NCI-H2196 treated with DMSO at 0.1 percent for 48 hours (cell line): ENCODE measurements around the gene SNTB2.

Experiments
- DNase-seq: peaks from one replicate; lab custom pipeline; 2025; ENCODE audit not compliant: unreplicated experiment; lab: John Stamatoyannopoulos, UW

SNTB2 gene

DNA sequence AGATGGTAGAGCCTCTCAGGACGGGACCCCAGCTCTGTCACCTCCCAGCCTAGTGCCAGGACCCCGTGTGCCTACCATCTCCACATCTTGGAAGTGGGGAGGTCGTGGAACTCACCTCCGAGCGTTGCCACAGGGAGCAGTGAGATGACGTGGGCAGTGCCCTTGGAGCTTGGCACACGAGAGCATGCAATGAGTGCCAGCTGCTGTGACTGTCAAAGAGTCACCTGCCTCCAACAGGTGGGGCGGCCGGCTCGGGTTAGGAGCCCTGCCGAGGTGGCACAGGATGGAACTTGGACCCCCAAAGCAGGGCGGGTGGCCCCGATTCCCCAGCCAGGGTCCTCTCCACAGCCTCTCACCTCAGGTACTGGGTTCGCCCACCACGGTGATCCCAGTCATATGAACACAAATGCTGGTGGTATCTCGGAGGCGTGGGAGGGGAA lies 129.7 kb downstream of the SNTB2 start:
- no peak for DNase-seq

GRCh38 chr16:69318177-69318910 lies 131.4 kb downstream of the SNTB2 start:
- no peak for DNase-seq

GRCh38 chr16:69318911-69319289 lies 131.9 kb downstream of the SNTB2 start:
- DNase-seq, result no peak

- DNase-seq, result no peak
Measured at GRCh38 chr16:69319381-69319780, 132.4 kb downstream of the SNTB2 start.

DNA sequence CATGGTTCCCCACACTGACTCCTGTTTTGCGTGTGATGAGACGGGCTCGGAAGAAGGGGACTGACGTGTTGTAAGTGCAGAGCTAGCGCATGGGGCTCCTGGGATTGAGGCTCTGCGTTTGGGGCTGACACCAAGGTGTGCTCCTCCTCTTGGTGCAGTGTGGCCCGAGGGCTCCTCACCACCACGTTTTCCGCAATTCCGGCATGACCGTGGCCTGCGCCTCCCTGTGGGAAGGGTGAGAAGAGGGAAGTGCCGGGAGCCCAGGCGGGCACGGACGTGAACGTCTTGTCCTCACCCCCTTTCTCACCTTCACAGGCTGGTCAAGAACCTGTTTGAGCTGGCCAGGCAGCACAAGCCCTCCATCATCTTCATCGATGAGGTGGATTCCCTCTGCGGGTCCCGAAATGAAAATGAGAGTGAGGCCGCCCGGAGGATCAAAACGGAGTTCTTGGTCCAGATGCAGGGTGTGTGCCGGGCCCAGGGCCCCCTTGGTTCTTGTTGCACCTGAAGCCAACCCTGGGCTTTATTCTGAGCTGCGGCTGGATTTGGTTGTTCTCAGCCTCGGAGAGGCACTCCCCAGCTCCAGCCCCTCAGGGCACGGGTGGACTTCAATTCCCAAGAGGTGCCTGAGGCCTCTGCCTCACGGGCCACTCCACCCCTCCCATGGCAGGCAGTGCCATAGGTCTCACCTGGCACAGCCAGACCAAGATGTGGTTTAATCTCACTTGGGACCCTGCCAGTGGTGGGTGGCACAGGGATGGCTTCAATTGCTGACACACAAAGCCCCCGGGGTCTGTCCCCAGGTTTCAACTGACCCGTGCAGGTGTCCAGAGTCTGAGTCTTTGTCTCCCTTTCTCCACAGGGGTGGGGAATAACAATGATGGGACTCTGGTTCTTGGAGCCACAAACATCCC lies 133.1 kb downstream of the SNTB2 start:
- no peak for DNase-seq

DNA sequence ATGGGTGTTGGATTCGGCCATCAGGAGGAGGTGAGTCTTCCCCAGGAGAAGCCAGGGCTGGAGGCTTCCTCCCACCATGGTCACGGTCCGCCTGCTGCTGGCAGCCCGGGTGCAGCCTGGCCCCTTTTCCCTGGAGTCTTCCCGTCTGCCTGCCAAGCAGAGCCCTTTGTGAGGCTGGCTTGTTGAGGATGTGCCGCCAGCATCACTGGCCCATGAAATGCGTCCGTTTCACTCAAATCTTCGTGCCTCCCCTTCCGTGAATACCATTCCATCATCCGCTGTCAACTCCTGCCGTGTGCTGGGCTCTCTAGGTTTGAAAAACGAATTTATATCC lies 133.7 kb downstream of the SNTB2 start:
- DNase-seq, result no peak

DNA sequence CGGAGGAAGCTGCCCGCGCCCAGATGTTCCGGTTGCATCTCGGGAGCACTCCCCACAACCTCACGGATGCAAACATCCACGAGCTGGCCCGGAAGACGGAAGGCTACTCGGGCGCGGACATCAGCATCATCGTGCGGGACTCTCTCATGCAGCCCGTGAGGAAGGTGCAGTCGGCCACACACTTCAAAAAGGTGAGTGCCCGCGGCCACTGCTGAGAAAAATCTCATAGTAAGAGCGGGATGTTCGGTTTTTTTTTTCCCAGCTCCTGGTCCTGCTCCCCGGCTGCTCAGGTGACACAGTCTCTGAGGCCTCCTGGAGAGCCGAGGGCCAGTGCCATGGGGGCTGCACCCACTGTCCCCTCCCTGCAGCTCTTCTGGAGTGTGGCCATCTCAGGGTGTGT lies 134.1 kb downstream of the SNTB2 start:
- DNase-seq, result no peak

DNA sequence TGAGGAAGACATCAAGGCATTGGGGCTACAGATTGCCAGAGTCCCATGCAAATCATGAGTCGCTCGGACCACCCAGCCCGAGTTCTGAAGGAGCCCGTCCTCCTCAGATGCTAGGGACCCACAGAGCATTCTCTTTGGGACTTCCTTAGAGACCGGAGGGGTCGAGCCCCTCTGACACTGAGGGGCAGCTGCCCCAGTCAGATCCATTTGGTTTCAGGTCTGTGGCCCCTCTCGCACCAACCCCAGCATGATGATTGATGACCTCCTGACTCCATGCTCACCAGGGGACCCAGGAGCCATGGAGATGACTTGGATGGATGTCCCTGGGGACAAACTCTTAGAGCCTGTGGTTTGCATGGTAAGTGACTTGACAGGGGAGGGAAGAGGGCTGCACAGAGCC lies 135.4 kb downstream of the SNTB2 start:
- DNase-seq, result no peak

DNA sequence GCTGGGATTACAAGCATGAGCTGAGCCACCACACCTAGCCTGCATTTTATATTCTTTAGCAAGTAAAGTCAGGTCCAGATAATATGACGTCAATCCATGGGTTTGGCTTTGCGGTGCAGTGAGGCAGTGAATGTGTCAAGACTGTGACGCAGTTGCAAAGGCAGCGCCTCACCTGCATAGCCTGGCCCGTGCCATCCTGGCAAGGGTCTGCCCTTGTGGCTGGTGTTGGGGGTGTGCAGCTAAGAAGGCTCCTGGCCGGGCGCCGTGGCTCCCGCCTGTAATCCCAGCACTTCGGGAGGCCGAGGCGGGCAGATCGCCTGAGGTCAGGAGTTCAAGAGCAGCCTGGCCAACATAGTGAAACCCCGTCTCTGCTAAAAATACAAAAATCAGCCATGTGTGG lies 136.5 kb downstream of the SNTB2 start:
- DNase-seq, result no peak

DNA sequence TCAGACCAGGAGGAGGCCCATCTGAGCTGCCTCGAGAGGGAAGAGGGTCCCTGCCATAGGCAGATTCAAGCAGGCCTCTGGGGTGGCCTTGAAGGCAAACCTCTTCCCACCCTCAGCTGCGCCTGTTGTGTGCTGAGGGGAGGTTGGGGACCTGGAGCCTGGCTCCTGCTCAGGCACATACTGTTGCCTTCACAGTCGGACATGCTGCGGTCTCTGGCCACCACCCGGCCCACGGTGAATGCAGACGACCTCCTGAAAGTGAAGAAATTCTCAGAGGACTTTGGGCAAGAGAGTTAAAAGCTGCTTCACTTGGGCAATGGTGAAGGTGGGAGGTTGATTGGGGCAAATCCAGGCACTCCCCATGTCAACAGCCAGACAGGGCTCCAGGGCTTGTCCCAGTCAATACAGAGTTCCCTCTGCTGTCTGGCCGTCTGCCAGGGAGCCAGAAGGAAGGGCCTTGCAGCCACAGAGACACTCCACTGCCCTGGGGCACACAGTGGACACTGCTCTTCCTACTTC lies 137.1 kb downstream of the SNTB2 start:
- no peak for DNase-seq

DNA sequence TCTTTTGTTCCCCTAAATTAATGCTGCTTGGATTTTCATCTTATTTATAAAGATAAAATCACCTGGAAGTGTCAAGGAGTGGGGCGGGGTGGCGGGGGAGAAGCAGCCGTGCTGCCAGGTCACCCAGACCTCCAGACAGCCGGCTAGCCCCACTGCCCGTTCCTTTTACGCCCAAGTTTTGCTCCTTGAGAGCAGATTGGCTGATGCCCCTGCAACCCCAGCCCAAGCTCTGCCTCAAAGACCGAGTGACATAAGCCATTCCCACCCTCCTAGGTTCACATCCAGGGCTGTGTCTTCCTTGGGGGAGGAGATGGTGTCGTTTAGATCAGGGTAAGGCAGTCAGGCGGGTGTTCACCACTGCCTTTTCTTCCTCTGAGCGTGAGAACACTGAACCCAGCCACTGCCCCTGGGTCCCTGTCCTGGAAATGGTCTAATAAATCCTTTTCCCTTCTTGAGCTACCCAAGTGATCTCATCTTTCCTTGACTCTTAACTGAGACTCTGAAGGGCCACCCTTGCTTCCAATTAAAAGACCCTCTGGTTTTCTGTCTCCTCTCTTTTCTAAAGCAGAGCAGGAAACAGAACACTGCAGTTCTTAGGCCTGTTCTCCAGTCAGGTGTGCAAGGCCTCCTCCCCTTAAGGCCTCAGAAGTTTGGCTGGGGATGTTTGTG lies 137.8 kb downstream of the SNTB2 start:
- DNase-seq, result no peak

- DNase-seq, result no peak
Measured at GRCh38 chr16:69325784-69326171, 138.8 kb downstream of the SNTB2 start.

GRCh38 chr16:69326172-69326873 lies 139.4 kb downstream of the SNTB2 start:
- DNase-seq, result no peak

GRCh38 chr16:69327585-69328310 lies 140.8 kb downstream of the SNTB2 start:
- DNase-seq, result no peak

DNA sequence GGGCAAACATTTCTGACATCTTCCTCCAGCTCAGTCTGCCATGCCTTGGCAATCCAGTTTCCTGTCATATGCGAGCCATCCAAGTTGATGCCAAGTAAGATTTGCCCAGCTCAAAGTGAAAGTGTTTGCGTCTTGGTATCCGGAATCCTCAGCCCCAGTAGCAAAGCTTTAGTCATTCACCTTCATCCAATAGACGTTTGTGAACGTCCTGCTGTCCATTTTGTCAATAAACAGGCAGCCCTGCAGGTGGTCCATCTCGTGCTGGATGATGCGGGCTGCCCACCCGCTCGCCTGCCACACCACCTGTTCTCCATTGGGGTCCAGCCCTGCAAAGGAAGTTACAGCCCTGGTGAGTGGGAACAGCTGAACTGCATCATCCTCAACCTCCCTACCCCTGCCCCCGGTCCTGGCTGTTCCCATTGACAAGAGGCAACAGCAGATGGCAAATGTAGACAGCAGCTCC lies 141.9 kb downstream of the SNTB2 start:
- DNase-seq, result no peak

DNA sequence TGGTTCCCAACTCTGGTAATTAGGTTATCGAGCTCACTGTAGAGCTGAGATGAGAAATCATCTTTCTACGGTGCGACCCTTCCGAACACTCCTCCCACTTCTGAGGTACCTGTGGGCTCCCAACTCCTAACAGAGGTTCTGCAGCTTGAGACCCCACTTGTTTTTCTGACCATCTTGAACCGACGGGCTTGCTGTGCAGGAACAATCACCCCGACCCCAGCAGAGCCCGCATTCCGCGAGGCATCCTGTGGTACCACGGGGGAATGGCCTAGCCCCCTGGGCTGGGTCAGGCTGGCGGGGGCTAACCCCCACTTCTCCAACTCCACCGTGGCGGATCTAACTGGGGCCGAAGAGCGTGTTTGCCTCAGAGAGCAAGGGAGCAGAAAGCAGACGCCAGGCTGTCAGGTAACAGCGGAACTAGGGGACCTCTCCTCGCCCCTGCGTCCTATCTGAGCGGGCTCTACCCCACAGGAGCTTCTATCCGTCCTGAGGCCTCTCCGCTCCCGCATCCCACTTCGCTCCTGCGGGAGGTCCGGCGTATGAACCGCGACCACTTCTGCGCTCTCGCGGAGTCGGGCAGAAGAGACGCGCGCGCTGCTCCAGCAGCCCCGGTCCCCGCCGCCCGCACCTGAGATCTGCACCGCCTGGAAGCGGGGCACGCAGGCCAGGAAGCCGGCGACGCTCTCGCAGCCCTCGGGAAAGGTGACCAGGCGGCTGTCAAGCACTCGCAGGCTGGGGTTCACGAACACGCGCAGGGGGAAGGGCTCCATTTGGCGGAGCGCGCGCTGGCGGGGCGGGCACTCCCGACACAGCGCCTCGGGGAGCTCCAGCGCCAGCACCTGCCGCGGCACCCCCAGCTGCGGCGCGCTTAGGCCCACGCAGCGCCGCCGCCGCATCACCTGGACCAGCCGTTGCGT lies 142.7 kb downstream of the SNTB2 start:
- DNase-seq, result no peak

DNA sequence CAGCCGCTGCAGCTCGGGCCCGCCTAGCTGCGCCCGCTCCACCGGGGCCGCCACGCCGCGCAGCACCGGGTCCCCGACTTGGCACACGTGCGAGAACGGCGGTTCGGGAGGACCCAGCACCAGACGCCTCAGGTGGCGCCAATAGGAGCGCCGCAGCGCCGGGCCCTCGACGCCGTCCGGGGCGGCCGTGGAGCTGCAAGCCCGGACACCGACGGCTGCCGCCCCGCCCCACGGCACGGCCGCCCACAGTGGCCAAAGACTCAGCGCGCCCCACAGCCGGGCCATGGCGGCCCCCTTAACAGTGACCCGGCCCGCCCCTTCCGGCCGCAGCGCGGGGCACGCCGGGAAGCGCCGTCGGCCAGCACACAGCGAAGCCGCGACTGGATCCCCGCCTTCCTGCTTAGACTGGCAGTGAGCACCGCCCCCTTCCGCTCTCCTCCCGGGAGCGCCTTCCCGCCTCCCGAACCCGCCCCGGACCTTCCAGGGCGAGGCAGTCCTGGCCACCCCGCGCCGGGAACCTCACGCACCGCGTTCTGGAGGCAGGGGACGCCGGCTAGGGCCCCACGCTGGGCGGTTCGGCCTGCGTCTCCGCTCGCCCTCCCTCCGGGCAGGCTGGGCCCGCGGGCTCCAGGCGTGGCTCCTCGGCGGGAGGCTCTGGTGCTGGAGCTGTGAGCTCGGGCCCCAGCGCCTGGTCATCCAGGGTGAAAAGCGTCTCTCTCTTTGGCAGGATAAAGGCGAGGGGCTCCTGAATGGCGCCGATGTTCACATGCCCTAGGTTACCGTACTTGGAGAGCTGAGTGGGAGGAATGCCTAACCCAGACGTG lies 143.5 kb downstream of the SNTB2 start, which contains the start of gene PDF:
Gene PDF (minus strand): TSS at position 303 of the 824 bp plus-strand sequence. CDS start 18 bp downstream, at position 285.
- DNase-seq, result peak; percentile 55

GRCh38 chr16:69334696-69335095 lies 147.7 kb downstream of the SNTB2 start:
- no peak for DNase-seq
